Bronchial epithelial cell (primary cell): ENCODE results near the gene C4orf50. TPM values are rescaled to one million over a fixed set of nuclear protein-coding genes. Genes with fewer than 3 reads are reported as not detected.

Source experiments
- DNase-seq: peaks from one replicate; pipeline ENCODE4 v3.0.0-alpha.2; 2010; ENCODE audit warnings: low read depth
- FAIRE-seq: peaks from 2 replicates; lab custom pipeline; 2011; peaks lifted over from hg19 to GRCh38; lab: Jason Lieb, UNC
- H3K27me3 ChIP-seq: 2 replicates; pipeline ENCODE4 v1.5.1; 2011; ENCODE audit warnings: low read length; ENCODE audit not compliant: control insufficient read depth, insufficient read depth
- H3K36me3 ChIP-seq: 2 replicates; pipeline ENCODE4 v1.5.1; 2011; ENCODE audit warnings: low read length; ENCODE audit not compliant: control insufficient read depth, insufficient read depth
- H3K4me3 ChIP-seq: 2 replicates; pipeline ENCODE4 v1.5.1; 2011; ENCODE audit warnings: mild to moderate bottlenecking, low read depth, low read length, control low read depth
- total RNA-seq: library from RNA; depleted of rRNA; stranded (reverse); fragments of >200 nt; gene quantifications from 2 replicates; pipeline ENCODE4 v1.2.1, GENCODE V29; 2014
- TF ChIP-seq, protein P1 (sequence below): IDR thresholded peaks from 2 replicates; pipeline ENCODE4 v1.5.1; 2011; ENCODE audit warnings: mild to moderate bottlenecking, moderate library complexity, low read length, control low read depth, inconsistent platforms; ENCODE audit not compliant: insufficient read depth, severe bottlenecking

The C4orf50 gene
- total RNA-seq, 1 donor from 2014 or later, result not detected

DNA sequence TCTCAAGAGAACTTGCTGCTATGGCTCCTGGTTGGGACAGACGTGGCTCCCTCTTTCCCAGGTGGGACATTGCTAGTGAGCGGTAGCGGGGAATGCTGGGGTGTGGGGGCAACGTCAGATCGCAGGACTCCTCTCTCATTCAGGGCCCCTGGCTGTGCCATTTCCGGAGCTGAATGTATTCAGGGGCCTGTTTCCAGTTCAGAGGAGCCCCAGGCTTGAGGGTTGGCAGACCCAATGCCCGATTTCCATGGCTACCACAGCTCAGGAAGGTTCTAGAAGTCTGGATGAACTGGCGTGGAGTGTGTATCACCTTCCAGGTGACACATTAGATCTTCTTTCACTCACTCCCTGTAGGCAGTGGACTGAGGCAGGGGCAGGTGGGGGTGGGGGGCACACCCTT, 99.2 kb downstream of the C4orf50 start:
- DNase-seq, result no peak
- FAIRE-seq, result no peak

DNA sequence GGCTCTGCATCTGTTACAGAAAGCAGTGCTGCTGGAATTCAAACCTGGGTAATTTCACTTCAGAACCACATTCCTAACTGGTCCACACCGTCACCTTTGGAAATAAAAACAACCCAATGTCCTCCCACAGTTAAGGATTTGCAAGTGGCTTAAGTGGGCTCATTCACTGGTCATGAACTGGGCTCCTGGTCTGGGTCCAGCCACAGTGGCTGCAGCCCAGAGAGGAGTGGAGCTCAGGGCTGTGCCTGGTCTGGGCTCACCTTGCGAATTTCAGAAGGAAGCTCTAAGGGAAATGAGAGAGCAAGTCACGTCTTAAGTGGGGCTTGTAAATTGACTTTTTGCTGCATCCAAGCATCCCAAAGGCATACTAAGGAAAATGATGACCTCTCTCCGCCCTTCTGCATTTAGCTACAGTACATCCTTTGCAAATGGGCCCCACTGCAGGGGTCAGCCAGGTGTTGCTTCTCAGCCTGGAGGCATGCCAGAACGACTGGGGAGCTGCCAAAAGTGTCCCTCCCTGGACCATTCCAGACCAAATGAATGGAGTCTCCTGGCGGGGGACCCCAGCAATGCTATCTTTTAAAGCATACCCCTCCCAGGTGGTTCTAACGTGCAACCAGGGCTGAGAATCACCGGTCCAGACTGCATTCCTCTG, 99.8 kb downstream of the C4orf50 start:
- Histone ChIP-seq H3K4me3 (no peak overlapping the region), H3K27me3 (no peaks in the 10 kb centered on the region), H3K36me3 (no peaks in the 10 kb centered on the region)
- TF ChIP-seq, protein P1, sequence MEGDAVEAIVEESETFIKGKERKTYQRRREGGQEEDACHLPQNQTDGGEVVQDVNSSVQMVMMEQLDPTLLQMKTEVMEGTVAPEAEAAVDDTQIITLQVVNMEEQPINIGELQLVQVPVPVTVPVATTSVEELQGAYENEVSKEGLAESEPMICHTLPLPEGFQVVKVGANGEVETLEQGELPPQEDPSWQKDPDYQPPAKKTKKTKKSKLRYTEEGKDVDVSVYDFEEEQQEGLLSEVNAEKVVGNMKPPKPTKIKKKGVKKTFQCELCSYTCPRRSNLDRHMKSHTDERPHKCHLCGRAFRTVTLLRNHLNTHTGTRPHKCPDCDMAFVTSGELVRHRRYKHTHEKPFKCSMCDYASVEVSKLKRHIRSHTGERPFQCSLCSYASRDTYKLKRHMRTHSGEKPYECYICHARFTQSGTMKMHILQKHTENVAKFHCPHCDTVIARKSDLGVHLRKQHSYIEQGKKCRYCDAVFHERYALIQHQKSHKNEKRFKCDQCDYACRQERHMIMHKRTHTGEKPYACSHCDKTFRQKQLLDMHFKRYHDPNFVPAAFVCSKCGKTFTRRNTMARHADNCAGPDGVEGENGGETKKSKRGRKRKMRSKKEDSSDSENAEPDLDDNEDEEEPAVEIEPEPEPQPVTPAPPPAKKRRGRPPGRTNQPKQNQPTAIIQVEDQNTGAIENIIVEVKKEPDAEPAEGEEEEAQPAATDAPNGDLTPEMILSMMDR, result no peak
- DNase-seq (no peak), FAIRE-seq (no peak)

More for the DNA sequence above, 99.2 kb downstream of the C4orf50 start:
- Histone ChIP-seq H3K36me3 (no peaks in the 10 kb centered on the region), H3K4me3 (no peak overlapping the region), H3K27me3 (no peaks in the 10 kb centered on the region)
- TF ChIP-seq, protein P1, result no peak

DNA sequence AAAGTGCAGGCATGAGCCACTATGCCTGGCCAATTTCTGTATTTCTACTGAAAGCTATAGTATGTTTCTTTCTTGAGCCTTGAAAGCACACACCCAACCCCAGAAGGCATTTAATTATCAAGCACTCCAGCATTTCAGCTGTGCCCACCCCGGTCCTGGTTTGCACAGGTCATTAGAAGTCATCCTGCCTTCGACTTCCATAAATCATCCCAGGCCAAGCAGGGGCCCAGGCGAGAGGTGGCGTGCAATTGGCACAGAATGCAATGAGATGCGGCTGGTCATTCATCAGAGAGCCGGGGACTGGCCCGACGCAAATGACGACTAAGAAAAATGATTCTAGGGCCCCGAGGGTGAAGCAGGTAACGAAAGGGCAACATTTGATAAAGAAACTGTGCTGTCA, 100.6 kb downstream of the C4orf50 start:
- FAIRE-seq, result no peak
- Histone ChIP-seq H3K4me3 (no peak overlapping the region), H3K36me3 (no peaks in the 10 kb centered on the region), H3K27me3 (no peaks in the 10 kb centered on the region)
- DNase-seq, result no peak
- TF ChIP-seq, protein P1, result no peak

DNA sequence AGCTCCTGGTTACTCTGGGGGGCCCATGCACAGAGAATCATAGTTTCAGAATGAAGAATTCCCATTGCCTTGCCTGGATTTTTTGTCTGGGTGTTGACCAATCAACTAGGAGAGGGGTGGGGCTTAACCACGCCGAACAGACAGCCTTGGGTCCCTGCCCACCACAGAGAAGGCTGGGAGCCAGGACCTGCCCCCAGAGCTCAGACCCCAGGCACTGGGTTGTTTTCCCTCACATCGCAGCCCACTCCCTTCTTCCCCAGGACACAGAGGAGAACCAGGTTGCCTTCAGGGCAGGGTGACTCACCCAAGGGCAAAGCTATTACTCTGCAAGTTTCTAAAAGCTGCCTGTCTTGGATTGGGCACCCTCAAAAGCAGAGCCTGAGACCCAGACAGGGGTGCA, 102.0 kb downstream of the C4orf50 start:
- TF ChIP-seq, protein P1, result no peak
- no peak overlapping the region for H3K4me3 ChIP-seq
- no peaks in the 10 kb centered on the region for H3K36me3 ChIP-seq
- FAIRE-seq (no peak), DNase-seq (no peak)
- H3K27me3 ChIP-seq, result no peaks in the 10 kb centered on the region

DNA sequence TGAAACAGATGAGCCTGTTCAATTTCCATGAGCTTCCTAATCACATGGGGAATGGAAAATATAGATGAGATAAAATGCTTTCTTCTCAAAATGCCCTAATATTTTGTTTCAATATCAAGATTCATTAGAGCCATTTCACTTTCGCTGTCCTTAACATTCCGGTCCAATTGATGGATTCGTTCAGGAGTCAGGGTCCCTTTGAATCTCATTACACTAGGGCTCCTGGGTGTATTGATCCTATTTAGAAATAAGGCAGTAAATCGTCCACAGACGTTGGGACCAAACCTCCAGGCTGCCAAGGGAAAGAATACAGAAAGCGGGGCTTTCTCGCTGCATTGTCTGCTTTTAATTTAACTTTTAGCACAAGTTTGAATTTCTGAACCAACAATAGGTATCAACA, 104.8 kb downstream of the C4orf50 start:
- TF ChIP-seq, protein P1, result no peak
- DNase-seq, result no peak
- no peaks in the 10 kb centered on the region for H3K27me3 ChIP-seq
- no peaks in the 10 kb centered on the region for H3K36me3 ChIP-seq
- no peak for FAIRE-seq
- H3K4me3 ChIP-seq, result no peak overlapping the region

DNA sequence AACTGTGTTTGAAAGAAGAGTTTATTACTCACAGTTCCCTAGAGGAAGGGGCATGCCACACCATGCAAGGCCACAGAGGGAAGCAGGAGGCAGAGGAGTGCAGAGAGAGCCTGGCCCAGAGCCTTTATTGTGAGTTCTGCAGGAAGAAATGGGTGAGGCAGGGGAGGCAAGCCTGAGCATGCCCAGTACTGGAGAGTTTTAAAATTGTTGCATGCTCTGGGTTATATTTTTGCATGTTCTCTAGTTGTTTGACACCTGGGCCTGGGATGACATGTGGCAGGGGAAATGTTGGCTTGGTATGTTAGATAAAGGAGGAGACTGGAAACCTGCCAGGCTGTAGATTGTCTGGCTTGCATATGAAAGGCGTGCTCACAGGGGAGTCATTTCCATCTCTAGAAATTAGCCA, 105.6 kb downstream of the C4orf50 start:
- TF ChIP-seq, protein P1, result no peak
- Histone ChIP-seq H3K27me3 (no peaks in the 10 kb centered on the region), H3K4me3 (no peak overlapping the region), H3K36me3 (no peaks in the 10 kb centered on the region)
- no peak for FAIRE-seq
- DNase-seq, result peak; percentile 68
